Measurements from ENCODE around the gene PRKCB.

Gene PRKCB

GRCh38 chr16:23836404-23837311 is 875 bp downstream of the PRKCB start:
- DNase-seq = no peak

DNA sequence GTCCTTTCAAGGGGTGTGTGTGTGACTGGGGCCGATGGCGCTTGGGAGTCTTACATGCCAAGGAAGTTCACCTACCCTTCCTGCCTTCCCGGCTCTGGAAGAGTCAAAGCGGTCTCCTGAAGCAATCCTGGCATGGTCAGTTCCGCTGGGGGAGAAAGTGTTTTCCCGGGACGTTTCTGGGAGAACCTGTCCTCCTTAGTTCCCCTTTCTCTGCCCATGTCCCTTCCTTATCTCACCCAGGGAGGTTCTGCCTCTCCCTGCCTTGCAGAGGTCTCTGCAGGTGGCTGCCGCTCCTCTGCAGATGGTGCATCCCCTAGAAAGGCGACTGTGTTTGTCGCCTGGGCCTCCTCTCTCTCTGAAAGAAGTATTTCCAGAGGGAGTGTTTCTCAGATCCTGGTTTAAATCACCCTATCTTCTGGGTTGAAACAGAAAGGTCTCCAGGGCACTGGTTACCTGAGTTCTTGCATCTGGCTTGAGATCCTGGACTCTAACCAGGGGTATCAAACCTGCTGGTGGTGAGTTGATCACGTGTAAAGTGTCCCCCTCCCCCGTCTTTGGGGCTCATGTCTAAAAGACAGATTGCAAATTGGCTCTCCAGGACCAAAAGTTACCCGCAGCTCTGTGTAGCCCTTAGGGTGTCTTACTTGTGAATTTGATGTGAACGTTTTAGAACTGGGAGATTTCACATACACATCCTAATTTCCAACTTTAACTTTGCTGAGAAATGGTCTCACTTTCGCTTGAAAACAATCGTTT is 1.9 kb downstream of the PRKCB start:
- no peak for DNase-seq

- no peak for DNase-seq
Measured at GRCh38 chr16:23838485-23839142, 2.8 kb downstream of the PRKCB start.

DNA sequence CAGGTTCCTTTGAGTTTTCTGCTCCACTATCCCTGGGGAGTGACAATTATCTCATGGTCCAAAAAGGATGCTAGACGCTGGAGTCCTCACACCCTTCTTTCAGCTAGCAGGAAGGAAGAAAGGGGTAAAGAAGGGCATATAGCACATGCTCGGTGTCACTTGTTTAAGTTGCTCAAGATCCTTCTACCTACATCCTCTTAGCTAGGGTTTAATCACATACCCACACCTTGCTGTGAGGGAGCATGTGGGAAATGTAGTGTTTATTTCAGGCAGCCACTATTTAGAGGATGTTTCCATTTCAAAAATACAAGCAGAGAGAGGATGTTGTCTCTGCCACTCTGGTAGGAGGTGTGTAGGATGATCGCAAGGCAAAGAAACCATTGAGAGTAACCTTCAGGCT is 4.5 kb downstream of the PRKCB start:
- DNase-seq = no peak

DNA sequence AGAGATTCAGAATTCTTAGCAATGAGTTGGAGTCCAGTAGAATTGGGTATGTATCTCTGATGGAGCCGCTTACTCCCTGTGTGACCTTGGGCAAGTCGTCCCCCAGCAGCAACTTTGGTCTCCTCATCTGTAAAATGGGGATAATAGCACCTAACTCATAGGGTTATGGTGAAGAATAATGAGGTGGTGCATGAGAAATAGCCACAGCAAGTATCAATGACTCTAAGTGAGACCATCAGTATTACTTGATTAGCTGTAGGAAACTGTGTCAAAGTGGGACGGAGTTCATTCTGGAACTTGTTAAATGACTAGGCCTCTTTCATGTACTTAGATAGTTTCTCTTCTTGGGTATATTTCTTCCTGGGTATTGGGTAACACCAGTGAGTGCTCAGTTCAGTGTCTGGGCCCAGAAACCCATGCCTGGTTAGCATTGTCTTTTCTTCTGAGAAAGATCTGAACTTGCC is 6.4 kb downstream of the PRKCB start:
- DNase-seq = no peak

DNA sequence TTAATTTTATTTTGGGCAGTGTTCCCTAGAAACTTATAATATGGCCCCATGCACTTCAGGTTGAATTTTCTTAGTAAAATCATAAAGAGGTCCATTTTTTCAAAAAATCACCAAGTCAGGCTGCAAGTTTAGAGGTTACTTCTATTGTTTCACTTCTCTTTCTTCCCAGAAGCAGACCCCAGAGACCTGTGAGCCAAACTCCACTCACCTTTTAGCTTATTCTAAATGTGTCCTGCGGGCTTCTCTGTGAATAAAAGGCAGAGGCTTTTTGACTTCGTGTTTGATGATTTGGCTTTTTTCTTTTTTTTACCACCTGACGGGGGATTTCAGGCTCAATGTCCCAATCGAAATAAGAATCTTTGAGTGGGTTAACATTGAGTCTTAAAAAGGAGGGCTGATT is 7.4 kb downstream of the PRKCB start:
- DNase-seq = no peak

- no peak for DNase-seq
Measured at GRCh38 chr16:23847251-23847650, 11.5 kb downstream of the PRKCB start.

- DNase-seq = no peak
Measured at GRCh38 chr16:23847948-23848347, 12.2 kb downstream of the PRKCB start.

DNA sequence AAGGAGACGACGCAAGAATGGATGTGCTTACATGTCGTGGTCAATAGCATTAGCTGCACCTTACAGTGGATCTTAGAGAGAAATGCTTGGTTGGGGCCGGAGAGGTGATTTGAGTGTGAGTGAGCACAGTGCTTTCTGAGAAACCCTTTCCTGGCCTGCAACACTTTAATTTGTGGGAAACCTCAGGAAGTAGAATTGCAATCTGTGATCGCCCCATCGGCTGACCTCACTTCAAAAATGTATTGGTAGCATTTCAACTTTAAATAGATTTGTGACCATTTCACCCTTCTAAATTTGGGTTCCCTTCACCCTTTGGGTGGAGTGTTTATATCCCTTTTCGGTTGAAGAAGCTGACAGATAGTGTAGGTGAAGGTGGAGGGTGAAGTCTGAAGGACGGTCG is 13.2 kb downstream of the PRKCB start:
- no peak for DNase-seq

GRCh38 chr16:23852794-23853562 is 17.2 kb downstream of the PRKCB start:
- no peak for DNase-seq

DNA sequence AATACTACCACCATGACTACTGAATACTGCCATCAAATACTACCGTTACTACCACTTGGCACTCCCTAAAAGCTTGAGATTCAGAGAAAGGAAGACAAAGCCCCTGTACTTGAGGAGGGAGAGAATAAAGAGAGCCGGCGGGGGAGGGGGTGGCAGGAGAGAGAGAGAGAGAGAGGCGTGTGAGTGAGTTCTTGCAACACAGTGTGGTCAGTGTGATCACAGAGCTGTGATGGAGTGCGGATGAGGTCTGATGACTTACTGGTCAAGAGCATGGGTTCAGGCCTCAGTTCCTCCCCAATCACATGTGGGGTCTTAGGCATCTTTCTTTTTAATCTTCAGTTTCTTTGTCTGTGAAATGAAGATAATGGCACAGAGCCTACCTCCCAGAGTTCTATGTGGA is 19.2 kb downstream of the PRKCB start:
- DNase-seq = no peak

GRCh38 chr16:23856251-23856709 is 20.5 kb downstream of the PRKCB start:
- no peak for DNase-seq

- no peak for DNase-seq
Measured at GRCh38 chr16:23857256-23857880, 21.6 kb downstream of the PRKCB start.

GRCh38 chr16:23857881-23858269 is 22.1 kb downstream of the PRKCB start:
- DNase-seq = no peak

- no peak for DNase-seq
Measured at GRCh38 chr16:23858542-23858941, 22.8 kb downstream of the PRKCB start.

DNA sequence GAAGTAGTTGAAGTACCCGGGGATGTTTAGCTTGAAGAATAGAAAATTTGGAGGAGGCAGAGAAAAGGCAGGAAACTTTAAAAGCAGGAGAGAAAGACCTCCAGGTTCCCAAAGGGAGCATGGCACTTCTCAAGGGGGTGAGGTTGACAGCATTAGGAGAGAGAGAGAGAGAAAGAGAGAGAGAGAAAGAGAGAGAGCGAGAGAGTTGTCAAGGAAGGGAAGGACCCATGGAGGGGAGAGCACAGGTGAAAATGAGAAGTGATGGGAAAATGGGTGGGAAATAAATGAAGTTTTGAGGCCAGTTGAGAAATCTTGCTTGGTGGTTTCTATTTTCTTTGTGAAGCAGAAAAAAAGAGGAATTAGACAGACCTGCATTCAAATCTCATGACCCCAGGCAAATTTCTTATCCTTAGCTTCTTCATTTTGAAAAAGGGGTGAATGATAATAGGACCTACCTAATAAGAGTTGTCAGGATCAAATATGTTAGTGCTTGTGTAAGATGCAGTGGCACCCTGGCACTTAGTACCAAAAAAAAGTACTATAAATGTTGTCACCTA is 24.0 kb downstream of the PRKCB start:
- no peak for DNase-seq

DNA sequence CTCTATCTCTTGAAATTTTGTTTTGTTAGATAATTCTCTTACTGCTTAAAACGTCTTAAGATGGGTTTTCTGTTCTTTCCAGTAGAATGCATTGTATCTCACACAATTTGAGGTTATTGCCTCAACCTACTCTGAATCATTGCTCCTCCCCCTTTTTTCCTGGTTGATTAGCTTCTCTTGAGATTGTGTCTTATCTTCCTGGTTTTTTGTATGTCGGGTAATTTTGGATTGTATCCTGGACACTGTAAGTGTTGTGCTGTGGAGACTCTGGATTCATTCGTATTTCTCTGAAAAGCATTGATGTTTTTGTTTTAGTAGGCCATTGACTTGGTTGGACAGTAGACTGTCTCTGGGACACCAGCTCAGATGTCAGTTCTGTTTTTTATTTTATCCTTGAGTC is 26.1 kb downstream of the PRKCB start:
- DNase-seq = no peak

DNA sequence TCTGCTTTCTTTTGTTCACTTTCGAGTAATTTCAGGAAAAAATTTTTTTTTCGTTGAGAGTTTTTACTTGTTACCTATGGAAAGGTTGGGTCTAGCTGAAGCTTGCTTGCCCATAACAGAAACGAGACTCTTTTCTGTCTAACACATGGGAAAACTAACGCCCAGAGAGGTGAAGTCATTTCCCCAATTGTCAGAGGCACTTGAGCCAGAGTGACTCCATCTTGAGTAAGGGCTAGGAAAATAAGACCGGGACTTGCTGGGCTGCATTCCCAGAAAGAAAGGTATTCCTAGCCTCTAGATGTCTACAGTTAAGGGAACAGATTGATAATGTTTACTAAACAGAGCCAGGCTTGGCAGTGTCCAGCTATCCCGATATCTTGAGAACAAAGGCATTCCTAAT is 26.8 kb downstream of the PRKCB start:
- no peak for DNase-seq

GRCh38 chr16:23863511-23864422 is 28.0 kb downstream of the PRKCB start:
- DNase-seq = no peak

DNA sequence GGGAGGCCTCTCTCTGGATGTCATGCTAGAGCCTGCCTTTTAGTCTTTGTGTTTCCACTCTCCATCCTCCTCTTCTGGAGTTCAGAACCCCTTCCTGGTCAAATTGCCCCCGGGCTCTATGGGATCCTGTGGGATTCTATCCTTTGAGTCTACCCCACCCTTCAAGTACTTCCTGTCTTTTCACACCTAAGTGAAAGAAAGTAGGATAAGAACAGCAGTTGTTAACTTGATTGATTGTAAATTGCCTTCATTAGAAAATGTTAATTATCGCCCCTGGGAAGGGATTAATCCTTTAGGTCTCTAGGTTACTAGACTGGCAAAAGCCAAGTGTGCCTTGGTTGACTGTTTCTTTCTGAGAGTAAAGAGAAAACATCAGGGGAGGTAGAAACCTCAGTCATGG is 30.1 kb downstream of the PRKCB start:
- no peak for DNase-seq

- DNase-seq = no peak
Measured at GRCh38 chr16:23866621-23867020, 30.8 kb downstream of the PRKCB start.
